Stimulated activated CD4-positive, alpha-beta T cell treated with anti-CD3 and anti-CD28 coated beads, Interleukin-1b, Interleukin-23, amount 100 ng/mL, for 24 hours (primary cell): ENCODE measurements around the gene ABCA12.

Experiments
- DNase-seq, 4 experiments: peaks; one replicate each; pipeline ENCODE4 v3.0.0-alpha.2; 2020; ENCODE audit warnings: low read depth in 4 of 4, low spot score in 1 of 4

Gene ABCA12

DNA sequence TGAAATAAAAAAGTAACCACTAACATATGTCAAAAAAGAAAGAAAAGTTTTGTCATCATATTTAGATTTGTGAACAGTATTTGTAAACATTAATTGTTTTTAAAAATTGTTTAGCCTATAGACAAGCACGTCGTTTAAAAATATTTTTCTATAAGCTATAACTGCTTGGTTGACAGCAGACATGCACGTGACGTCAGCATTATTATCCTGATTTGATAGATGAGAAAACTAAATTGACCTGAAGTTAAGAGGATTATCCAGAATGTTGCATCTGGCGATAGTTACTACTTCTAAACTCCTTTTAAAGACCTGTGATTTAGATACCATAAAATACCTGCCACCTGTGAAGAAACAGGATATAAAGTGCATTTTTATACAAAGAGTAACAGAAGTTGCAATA lies 172.0 kb downstream of the ABCA12 start:
- DNase-seq, result no peak

- no peak for DNase-seq
These were observed 177.7 kb downstream of the ABCA12 start for GRCh38 chr2:214960677-214961076.

DNA sequence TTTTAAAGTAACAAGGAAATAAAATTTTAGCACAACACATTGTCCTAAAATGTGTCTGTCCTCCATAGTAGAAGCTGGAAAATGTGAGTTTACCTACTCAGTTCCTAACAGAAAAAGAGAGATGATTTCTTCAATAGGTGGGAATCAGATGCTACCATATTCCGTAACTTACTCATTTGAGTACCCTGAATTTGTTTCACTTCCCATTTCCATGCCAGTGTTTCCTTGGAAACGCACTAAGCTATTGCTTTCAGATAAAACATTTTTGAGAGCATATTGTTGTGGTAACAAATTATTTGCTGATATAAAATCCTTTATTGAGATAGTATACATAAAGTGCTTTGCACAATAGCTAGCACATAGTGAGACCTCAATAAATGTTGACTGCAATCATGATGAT lies 191.5 kb downstream of the ABCA12 start:
- DNase-seq, result no peak

- no peak for DNase-seq
These were observed 204.4 kb downstream of the ABCA12 start for GRCh38 chr2:214934006-214934405.

DNA sequence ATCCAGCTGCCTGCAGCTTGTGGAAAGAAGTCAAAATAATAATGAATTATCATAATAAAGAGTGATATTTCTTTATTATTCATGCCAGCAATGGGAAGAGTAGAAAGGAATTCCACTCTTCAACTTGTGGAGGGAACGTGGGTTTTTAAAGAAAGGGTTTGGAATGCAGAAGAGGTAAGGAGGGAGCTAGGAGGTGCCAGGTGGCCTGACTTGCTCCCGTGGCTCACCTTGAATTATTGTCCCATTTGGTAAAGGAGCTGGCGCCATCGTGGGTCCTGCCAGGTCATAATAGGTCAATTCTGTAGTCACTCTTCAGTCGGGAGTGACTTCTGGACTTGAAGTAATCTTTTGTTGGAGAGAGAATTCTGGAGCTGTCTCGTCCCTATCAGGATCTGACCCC lies 233.8 kb downstream of the ABCA12 start:
- no peak for DNase-seq

- no peak for DNase-seq
These were observed 234.2 kb downstream of the ABCA12 start for GRCh38 chr2:214904176-214904575.

GRCh38 chr2:214902286-214902685 lies 236.1 kb downstream of the ABCA12 start:
- no peak for DNase-seq

DNA sequence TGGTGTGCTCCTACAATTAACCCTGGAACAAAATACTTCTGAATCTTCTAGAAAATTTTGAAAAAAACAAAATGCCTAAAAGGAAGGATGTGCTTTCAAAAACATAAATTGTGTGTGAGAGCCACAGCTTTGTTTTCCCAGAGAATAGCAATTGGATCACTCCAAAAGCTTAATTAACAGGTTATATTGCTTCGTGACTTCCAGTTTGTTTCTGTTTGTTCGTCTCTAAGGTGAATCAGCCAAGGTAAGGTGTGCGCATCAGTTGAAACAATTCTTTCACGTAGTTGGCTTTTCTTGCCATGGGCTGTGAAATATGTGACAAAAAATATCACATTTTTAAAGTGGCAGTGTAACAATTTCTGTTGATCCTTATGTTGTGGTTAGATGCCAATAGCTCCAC lies 238.7 kb downstream of the ABCA12 start:
- no peak for DNase-seq

- no peak for DNase-seq
These were observed 242.2 kb downstream of the ABCA12 start for GRCh38 chr2:214896274-214896673.

DNA sequence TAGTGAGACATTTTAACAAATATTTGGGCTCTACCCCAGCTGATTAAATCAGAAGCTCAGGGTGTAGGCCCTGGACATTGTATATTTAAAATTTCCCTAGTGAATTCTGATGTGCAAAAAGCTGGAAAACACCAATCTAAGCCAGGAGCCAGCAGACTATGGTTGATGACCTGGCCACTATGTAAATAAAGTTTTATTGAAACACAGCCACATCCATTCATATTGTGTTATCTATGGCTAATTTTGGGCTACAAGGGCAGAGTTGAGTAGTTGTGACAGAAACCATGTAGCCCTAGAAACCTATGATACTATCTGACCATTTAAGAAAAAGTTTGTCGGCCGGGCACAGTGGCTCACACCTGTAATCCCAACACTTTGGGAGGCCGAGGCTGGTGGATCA lies 243.0 kb downstream of the ABCA12 start:
- DNase-seq, result no peak

- DNase-seq, result no peak
These were observed 249.1 kb downstream of the ABCA12 start for GRCh38 chr2:214889301-214889700.

DNA sequence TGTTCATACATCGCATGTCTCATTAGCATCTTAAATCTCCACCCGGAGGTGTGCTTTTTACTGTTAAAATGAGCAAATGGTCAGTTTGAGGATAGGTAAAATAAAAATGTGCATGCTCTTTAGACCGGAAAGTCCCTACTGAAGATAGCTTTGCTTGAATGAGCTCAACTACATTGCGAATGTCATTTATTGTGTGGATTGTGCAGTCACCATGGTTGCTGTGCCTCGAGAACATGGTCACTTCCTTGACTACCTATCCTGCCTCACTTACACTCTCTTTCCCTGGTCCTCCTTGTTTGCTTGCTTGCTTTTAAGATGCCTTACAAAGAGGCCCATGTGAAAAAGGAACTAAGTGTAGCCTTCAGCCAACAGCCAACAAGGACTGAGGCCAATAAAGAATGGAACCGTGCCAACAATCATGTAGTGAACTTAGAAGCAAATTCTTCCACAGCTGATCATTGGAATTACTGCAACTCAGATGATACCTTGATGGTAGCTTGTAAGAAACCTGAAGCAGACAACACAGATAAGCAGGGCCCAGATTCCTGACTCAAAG lies 256.7 kb downstream of the ABCA12 start:
- no peak for DNase-seq
